ENCODE measurements around the gene TNFRSF6B. TPM values are rescaled to one million over a fixed set of nuclear protein-coding genes. Genes with fewer than 3 reads are reported as not detected.
"Not testable (repeated sequence)": the region's sequence is repeated elsewhere in the genome, so short reads cannot be mapped to it uniquely, and the experiment has no call there.

TNFRSF6B gene
- polyA plus RNA-seq, 1 of the 3 experiments (the other 2 are of a cell fraction) = 9.4 TPM

DNA sequence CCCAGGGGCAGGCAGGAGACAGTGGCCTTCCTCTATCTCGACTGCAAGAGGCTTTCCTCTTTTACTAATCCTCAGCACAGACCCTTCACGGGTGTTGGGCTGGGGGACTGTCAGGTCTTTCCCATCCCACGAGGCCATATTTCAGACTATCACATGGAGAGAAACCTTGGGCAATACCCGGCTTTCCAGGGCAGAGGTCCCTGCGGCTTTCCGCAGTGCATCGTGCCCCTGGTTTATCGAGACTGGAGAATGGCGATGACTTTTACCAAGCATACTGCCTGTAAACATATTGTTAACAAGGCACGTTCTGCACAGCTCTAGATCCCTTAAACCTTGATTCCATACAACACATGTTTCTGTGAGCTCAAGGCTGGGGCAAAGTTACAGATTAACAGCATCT is 36.3 kb upstream of the TNFRSF6B start:
- H3K9ac ChIP-seq; H4K20me1 ChIP-seq (ENCODE audit: insufficient read depth); H3K4me3 ChIP-seq (ENCODE audit: low read depth in 2 of 2, low read length in 1 of 2); H3K27ac ChIP-seq (ENCODE audit: low read depth in 2 of 2, low read length in 1 of 2); H3F3A ChIP-seq (replicated peaks; ENCODE audit: insufficient read depth); CTCF ChIA-PET; H3K27me3 ChIP-seq (ENCODE audit: insufficient read depth); POLR2A ChIA-PET; H2AFZ ChIP-seq (ENCODE audit: low read depth); H3K9me2 ChIP-seq; DNase-seq; H3K9me3 ChIP-seq; H3K4me2 ChIP-seq: not testable (repeated sequence)
- Histone ChIP-seq H3K4me1 (ENCODE audit: control insufficient read depth in 1 of 2, insufficient read depth in 2 of 2, low read depth in 1 of 2, low read length in 1 of 2) (peaks cover 5 to 19% of the 10 kb centered on the region in 2 experiments; a peak in 2 of 4 replicates), H3K79me2 (ENCODE audit: insufficient read depth) (peaks cover 30% of the 10 kb centered on the region), H3K36me3 (replicated peaks in 1 of 2; ENCODE audit: control insufficient read depth in 1 of 2, insufficient read depth in 2 of 2, low read length in 1 of 2) (peaks cover 0 to 39% of the 10 kb centered on the region in 2 experiments)
- WGBS (ENCODE audit: low lambda C conversion rate) = 92% methylated on average over 10 of the region's 10 CpGs

DNA sequence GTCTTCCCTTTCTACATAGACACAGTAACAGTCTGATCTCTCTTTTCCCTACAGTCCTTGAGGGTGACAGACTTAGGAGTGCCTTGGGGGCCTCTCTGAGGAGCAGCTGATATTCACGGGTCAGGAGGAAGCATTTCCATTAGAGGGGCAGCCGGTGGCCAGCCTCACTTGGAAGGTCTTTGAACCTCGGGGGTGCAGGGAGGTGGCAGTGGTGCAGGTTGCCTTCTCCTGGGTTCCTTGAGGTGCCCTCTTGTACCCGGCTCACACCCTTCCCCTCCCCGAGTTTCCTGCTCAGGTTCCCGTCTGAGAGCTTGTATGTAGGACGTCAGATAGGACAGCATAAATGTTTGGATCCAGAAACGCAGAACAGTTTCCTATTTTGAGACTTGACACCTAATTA is 35.8 kb upstream of the TNFRSF6B start:
- TF ChIP-seq MXI1 (IDR thresholded peaks at IDR 0.05; ENCODE audit: low read depth, low read length) (no peak), CHD2 (IDR thresholded peaks at IDR 0.05; ENCODE audit: low read length, partially characterized antibody) (no peak), TAF1 (IDR thresholded peaks at IDR 0.05; ENCODE audit: borderline replicate concordance, low read depth, low read length) (no peak), TEAD4 (IDR thresholded peaks at IDR 0.05; ENCODE audit: borderline replicate concordance, insufficient read depth) (no peak), POLR2AphosphoS5 (IDR thresholded peaks at IDR 0.05; ENCODE audit: low read depth, low read length) (no peak), RFX5 (IDR thresholded peaks at IDR 0.05; ENCODE audit: low read length) (no peak), NRF1 (IDR thresholded peaks at IDR 0.05; ENCODE audit: low read depth, low read length) (no peak), FOSL2 (IDR thresholded peaks at IDR 0.05; ENCODE audit: borderline replicate concordance, low read depth) (no peak), RCOR1 (IDR thresholded peaks at IDR 0.05; ENCODE audit: low read length) (no peak), JUND (IDR thresholded peaks at IDR 0.05) (no peak), FOXM1 (IDR thresholded peaks at IDR 0.05; ENCODE audit: low read depth) (no peak), SMC3 (IDR thresholded peaks at IDR 0.05; ENCODE audit: low read depth, low read length) (no peak), SIN3A (IDR thresholded peaks at IDR 0.05; ENCODE audit: borderline replicate concordance, low read depth, low read length) (no peak), TCF12 (IDR thresholded peaks at IDR 0.05) (no peak)
- TF ChIP-seq, protein P1, sequence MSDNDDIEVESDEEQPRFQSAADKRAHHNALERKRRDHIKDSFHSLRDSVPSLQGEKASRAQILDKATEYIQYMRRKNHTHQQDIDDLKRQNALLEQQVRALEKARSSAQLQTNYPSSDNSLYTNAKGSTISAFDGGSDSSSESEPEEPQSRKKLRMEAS (IDR thresholded peaks at IDR 0.05; ENCODE audit: low read depth) = no peak
- TF ChIP-seq, protein P2, sequence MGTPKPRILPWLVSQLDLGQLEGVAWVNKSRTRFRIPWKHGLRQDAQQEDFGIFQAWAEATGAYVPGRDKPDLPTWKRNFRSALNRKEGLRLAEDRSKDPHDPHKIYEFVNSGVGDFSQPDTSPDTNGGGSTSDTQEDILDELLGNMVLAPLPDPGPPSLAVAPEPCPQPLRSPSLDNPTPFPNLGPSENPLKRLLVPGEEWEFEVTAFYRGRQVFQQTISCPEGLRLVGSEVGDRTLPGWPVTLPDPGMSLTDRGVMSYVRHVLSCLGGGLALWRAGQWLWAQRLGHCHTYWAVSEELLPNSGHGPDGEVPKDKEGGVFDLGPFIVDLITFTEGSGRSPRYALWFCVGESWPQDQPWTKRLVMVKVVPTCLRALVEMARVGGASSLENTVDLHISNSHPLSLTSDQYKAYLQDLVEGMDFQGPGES (IDR thresholded peaks at IDR 0.05; ENCODE audit: low read depth, low read length) = no peak
- TF ChIP-seq, protein P3, sequence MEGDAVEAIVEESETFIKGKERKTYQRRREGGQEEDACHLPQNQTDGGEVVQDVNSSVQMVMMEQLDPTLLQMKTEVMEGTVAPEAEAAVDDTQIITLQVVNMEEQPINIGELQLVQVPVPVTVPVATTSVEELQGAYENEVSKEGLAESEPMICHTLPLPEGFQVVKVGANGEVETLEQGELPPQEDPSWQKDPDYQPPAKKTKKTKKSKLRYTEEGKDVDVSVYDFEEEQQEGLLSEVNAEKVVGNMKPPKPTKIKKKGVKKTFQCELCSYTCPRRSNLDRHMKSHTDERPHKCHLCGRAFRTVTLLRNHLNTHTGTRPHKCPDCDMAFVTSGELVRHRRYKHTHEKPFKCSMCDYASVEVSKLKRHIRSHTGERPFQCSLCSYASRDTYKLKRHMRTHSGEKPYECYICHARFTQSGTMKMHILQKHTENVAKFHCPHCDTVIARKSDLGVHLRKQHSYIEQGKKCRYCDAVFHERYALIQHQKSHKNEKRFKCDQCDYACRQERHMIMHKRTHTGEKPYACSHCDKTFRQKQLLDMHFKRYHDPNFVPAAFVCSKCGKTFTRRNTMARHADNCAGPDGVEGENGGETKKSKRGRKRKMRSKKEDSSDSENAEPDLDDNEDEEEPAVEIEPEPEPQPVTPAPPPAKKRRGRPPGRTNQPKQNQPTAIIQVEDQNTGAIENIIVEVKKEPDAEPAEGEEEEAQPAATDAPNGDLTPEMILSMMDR (IDR thresholded peaks at IDR 0.05) = no peak
- TF ChIP-seq, protein P4, sequence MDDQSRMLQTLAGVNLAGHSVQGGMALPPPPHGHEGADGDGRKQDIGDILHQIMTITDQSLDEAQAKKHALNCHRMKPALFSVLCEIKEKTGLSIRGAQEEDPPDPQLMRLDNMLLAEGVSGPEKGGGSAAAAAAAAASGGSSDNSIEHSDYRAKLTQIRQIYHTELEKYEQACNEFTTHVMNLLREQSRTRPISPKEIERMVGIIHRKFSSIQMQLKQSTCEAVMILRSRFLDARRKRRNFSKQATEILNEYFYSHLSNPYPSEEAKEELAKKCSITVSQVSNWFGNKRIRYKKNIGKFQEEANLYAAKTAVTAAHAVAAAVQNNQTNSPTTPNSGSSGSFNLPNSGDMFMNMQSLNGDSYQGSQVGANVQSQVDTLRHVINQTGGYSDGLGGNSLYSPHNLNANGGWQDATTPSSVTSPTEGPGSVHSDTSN (IDR thresholded peaks at IDR 0.05) = no peak
- TF ChIP-seq, protein P5, sequence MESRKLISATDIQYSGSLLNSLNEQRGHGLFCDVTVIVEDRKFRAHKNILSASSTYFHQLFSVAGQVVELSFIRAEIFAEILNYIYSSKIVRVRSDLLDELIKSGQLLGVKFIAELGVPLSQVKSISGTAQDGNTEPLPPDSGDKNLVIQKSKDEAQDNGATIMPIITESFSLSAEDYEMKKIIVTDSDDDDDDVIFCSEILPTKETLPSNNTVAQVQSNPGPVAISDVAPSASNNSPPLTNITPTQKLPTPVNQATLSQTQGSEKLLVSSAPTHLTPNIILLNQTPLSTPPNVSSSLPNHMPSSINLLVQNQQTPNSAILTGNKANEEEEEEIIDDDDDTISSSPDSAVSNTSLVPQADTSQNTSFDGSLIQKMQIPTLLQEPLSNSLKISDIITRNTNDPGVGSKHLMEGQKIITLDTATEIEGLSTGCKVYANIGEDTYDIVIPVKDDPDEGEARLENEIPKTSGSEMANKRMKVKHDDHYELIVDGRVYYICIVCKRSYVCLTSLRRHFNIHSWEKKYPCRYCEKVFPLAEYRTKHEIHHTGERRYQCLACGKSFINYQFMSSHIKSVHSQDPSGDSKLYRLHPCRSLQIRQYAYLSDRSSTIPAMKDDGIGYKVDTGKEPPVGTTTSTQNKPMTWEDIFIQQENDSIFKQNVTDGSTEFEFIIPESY (IDR thresholded peaks at IDR 0.05; ENCODE audit: borderline replicate concordance, low read depth) = no peak
- TF ChIP-seq, protein P6, sequence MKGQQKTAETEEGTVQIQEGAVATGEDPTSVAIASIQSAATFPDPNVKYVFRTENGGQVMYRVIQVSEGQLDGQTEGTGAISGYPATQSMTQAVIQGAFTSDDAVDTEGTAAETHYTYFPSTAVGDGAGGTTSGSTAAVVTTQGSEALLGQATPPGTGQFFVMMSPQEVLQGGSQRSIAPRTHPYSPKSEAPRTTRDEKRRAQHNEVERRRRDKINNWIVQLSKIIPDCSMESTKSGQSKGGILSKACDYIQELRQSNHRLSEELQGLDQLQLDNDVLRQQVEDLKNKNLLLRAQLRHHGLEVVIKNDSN (IDR thresholded peaks at IDR 0.05; ENCODE audit: borderline replicate concordance, low read depth) = no peak
- no peaks in the 10 kb centered on the region for H3K27me3 ChIP-seq (ENCODE audit: insufficient read depth)
- no peak overlapping the region for H2AFZ ChIP-seq (ENCODE audit: low read depth)
- DNase-seq = no peak
- H3K79me2 ChIP-seq (ENCODE audit: insufficient read depth) = peaks cover 30% of the 10 kb centered on the region
- H3K9me2 ChIP-seq = no peaks in the 10 kb centered on the region
- CTCF ChIA-PET = no interaction called here
- H3K36me3 ChIP-seq (replicated peaks in 1 of 2; ENCODE audit: control insufficient read depth in 1 of 2, insufficient read depth in 2 of 2, low read length in 1 of 2) = peaks cover 0 to 42% of the 10 kb centered on the region in 2 experiments
- H3K4me2 ChIP-seq = no peak overlapping the region
- H3K4me3 ChIP-seq (ENCODE audit: low read depth in 2 of 2, low read length in 1 of 2) = no peak overlapping the region
- H3K9me3 ChIP-seq = no peaks in the 10 kb centered on the region
- no peaks in the 10 kb centered on the region for H3F3A ChIP-seq (replicated peaks; ENCODE audit: insufficient read depth)
- no peak overlapping the region for H3K27ac ChIP-seq (ENCODE audit: low read depth in 2 of 2, low read length in 1 of 2)
- no peaks in the 10 kb centered on the region for H4K20me1 ChIP-seq (ENCODE audit: insufficient read depth)
- POLR2A ChIA-PET = no interaction called here
- peaks cover 5 to 19% of the 10 kb centered on the region in 2 experiments; a peak in 2 of 4 replicates for H3K4me1 ChIP-seq (ENCODE audit: control insufficient read depth in 1 of 2, insufficient read depth in 2 of 2, low read depth in 1 of 2, low read length in 1 of 2)
- no peak overlapping the region for H3K9ac ChIP-seq
- 66% methylated on average over 7 of the region's 8 CpGs for WGBS (ENCODE audit: low lambda C conversion rate)

Data from SK-N-SH (cell line).